Measurements from ENCODE around the gene SSTR4.

GRCh38 chr20:23047001-23047737, 12.1 kb downstream of the SSTR4 start:
- TF ChIP-seq POLR2AphosphoS5 (IDR thresholded peaks at IDR 0.05; ENCODE audit: low read depth, low read length) (no peak), CTCF (CRISPR knock-in tag; IDR thresholded peaks at IDR 0.05) (no peak), MYNN (CRISPR knock-in tag; IDR thresholded peaks at IDR 0.05; ENCODE audit: low read depth) (no peak), JUND (CRISPR knock-in tag; IDR thresholded peaks at IDR 0.05) (no peak), HCFC1 (IDR thresholded peaks at IDR 0.05; ENCODE audit: low read depth, low read length) (no peak), ATF6 (CRISPR knock-in tag; conservative IDR thresholded peaks at IDR 0.05) (no peak), FOXK1 (CRISPR knock-in tag; IDR thresholded peaks at IDR 0.05; ENCODE audit: borderline replicate concordance, low read depth) (no peak)

All from HepG2 (cell line).